HG03103 (cell line): ENCODE results near the gene PPP1R3G.

Experiments
- ATAC-seq: cut with Tn5 transposase; IDR thresholded peaks from one replicate; pipeline ENCODE4 v1.9.1; 2021; ENCODE audit warnings: low read depth; ENCODE audit not compliant: unreplicated experiment

PPP1R3G gene

DNA sequence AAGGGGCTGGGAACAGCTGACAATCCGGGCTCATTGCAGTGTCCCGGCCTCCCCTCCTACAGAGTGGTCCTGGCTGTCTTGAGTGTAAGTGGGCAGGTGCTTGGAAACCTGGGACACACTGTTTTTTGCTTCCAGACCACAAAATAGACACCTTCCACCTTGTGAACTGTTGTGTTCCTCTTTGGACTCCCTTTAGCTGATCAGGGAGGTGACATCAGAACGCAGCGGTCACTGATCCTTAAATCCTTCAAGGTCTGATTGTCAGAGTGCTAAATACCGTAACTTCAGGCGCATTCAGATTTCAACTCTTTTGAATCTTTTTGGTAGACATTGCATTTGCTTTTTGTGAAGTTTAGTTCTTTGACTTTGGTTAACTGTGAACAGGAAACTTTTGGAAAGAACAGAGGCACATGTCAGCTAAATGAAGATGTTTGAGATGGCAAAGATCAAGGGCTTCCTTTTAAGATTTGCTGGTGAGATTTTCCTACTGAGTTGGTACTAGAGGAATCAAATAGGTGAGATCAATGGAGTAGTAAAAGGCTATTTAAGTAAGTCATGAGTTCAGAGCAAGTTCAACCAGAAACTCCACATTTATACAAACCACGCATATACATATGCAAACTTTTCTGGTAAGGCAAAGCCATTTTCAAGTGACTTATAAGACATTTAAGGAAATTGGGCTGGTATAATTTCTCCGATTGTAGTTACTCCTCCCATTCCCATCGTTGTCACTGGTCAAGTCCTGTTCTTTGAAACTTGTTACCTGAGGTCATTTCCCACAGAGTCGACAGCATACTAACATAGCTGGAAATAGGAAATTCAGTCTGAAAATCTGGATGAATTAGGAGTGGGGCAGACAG lies 6.3 kb downstream of the PPP1R3G start:
- peak; percentile 32 for ATAC-seq

GRCh38 chr6:5093231-5094015 lies 8.3 kb downstream of the PPP1R3G start:
- no peak for ATAC-seq

GRCh38 chr6:5094327-5094726 lies 9.2 kb downstream of the PPP1R3G start:
- no peak for ATAC-seq

GRCh38 chr6:5095236-5095635 lies 10.1 kb downstream of the PPP1R3G start:
- no peak for ATAC-seq

- no peak for ATAC-seq
Measured at GRCh38 chr6:5096482-5096881, 11.3 kb downstream of the PPP1R3G start.

DNA sequence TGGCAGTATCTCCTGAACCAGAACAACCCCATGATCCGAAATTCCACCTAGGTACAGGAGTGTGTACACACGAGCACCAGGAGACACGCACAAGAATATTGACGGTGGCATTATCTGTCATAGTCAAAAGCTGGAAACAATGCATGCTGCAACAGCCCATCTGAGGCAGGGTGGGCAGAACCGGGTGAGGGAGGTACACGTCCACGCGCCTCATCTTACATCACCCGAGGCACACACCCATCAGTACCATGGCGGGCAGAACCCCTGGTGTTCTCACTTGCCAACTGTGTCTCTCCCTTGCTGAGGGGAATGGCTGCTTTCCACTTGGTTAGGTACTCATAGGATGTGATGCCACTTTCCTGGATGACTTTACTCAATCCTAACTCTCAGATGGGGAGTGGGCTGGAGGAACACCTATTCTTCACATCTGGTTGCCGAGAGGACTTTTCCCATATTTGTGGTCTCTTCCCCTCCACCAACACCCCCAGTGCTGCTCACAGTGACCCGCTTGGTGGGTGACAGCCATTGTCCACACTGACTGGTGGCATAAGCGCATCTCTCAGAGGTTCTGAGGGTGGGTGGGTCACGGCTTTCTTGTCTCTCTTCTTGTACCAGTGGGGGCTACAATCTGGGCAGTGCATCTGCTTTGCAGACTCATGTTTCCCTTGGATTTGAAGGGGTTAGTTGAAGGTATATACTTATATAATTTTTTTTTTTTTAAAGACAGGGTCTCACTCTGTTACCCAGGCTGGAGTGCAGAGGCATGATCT lies 13.5 kb downstream of the PPP1R3G start:
- no peak for ATAC-seq

DNA sequence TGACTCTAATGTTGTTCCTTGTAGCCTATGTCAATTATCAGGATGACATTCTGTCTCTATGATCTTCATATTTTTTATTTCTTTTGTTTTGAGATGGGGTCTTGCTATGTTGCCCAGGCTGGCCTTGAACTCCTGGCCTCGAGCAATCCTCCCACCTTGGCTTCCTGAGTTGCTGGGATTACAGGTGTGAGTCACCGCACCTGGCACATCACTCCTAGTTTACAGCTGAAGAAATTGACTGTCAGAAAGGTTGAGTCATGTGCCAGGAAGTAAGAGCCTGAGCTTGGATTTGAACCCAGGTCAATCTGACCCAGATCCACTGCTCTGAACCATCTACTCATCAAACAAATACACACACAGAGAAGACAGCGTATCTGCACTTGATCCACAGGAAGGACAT lies 14.4 kb downstream of the PPP1R3G start:
- ATAC-seq: no peak

GRCh38 chr6:5100806-5101205 lies 15.7 kb downstream of the PPP1R3G start:
- no peak for ATAC-seq

DNA sequence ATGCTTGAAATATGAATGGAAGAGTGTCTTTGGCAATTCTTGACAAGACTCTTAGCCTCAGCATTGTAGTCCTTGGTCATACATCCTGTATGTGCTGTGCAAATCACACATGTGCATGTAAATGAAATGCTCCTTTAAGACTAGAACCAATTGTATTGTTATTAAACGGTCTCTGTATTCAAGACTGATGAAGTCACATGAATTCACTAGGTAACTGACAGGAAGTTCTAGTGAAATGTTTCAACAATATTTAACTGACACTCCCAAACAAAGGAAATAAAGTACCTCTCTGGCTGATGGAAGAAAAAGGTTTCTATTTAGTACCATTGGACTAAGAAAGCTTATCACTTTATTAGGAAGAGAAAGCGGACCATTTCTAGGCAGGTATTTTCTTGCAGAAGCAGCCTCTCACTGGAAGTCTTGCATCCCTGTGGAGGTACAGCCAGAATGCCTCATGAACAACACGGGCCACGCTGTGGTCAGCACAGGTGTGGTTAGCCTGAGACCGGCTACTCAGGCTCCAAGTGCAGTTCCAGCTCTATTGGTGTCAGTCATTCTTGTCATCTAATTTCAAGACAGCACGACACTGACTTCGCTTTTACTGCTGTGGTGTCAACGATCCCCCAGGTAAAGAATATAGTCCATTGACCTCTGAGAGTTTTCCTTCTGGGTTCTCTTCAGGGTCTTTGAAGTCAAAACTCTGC lies 17.3 kb downstream of the PPP1R3G start:
- ATAC-seq: no peak

DNA sequence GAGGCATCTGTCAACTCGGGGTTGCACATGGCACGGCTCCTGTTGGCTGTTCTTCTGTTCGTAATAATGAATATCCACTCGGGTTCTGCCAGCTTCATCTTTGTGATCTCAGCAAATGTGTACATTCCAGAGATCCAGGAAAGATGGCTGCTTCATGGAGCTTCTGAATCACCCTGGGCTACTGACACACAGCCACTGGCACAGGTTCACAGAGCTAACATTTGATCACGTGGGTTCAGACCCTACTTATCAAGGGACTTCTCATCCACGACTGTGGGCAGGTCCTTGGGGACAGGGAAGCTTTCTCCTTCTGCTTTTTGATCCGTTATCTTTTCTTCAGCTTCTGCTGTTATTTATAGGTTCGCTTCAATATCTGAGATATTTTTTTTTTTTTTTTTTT lies 18.1 kb downstream of the PPP1R3G start:
- ATAC-seq: no peak

DNA sequence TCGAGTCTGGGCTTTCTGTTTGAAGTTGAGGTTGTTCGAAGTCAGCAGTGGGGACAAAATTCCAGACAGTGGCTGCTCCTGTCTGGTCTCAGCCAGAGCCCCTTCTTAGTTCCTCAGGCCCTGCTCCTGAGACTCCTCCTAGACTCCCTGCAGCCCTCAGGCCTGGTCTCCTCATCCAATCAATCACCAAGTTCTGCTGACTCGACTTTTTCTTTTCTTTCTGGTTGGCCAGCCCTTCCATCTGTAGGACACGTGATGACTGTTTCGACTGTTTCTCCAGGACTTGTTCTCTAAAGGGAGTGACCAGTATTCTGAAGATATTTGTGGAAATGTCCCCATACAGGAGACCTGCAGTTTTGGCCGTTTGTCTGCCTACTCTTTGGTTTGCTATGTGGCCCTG lies 19.5 kb downstream of the PPP1R3G start:
- ATAC-seq: no peak

- no peak for ATAC-seq
Measured at GRCh38 chr6:5105146-5105545, 20.0 kb downstream of the PPP1R3G start.

DNA sequence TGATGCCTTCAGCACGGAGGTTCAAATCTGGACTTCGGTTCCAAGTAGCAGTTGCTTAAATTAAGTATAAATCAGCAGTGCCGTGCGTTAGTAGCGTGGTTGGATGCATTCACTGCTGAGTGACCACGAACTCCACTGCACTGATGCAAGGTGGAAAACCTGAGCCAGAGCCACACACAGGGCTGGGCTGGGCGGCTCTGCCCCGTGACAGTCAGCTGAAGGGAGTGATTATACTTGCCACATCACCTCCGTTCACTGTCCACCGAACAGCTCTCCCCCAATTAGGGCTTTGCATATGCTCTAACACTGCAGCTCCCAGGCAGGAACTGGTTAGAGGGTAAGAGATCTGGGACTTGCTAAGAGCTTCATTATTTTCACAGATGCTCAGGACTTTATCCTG lies 22.2 kb downstream of the PPP1R3G start:
- no peak for ATAC-seq

- ATAC-seq: no peak
Measured at GRCh38 chr6:5108068-5108467, 22.9 kb downstream of the PPP1R3G start.

- ATAC-seq: no peak
Measured at GRCh38 chr6:5108536-5109150, 23.5 kb downstream of the PPP1R3G start.

DNA sequence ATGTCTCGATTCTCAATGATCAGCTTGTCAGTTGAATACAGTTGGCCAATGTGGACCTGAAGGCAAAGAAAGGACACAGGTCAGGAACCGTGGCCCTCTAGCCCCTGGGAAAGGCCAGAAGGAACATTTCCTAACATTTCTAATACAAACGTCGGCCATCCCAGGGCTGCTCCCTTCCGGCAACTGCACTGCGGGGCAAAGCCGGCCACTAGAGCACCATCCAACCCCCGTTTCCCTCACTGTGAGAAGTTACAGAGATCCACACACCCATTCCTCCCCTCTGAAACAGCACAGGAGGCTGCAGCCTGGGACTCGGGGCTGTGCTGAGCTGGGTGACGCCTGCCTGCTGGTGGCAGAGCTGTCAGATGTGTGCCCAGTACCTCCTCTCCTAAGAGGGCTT lies 24.3 kb downstream of the PPP1R3G start:
- no peak for ATAC-seq

GRCh38 chr6:5110246-5110645 lies 25.1 kb downstream of the PPP1R3G start:
- ATAC-seq: no peak

- ATAC-seq: no peak
Measured at GRCh38 chr6:5111626-5112025, 26.5 kb downstream of the PPP1R3G start.

DNA sequence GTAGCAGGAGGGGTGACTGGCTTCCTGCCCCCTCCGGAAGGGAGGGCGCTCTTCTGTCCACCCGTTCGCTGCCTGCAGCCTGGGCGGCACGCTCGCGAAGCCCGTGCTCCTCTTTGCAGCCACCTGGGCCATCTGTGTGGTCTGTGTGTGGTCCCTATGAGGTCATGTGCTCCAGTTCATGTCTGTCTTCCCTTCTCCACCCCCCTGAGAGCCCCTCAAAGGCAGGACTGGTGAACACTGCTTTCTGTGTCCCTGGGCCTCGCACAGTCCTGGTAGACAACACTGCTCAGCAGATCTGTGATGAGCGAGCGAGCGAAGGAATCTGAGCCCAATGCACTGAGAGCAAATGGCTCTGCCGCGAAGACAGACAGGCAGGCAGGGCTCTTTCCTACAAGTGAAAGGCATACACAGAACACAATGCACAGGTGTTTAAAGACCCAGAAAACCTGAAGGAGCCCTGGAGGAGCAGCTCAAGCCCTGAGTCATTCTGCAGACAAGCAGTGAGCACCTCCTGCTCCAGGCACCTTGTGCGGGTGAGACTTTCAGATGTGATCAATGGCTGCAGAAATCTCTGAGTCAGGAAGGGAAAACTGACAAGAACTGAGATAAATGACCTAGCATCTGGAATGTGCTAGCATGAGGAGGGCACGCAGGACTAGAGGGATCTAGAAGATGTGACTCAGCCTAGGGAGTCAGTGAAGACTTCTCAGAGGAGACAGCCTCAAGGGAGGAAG lies 27.1 kb downstream of the PPP1R3G start:
- ATAC-seq: no peak
